HG02852 (cell line): ENCODE measurements around the gene CDC42BPA.

ENCODE experiments used
- ATAC-seq: cut with Tn5 transposase; IDR thresholded peaks from one replicate; pipeline ENCODE4 v1.9.1; 2021; ENCODE audit warnings: mild to moderate bottlenecking, moderate library complexity; ENCODE audit not compliant: unreplicated experiment

CDC42BPA gene

GRCh38 chr1:227215863-227216510 lies 102.3 kb downstream of the CDC42BPA start:
- no peak for ATAC-seq

GRCh38 chr1:227214207-227214606 lies 104.1 kb downstream of the CDC42BPA start:
- ATAC-seq: no peak

GRCh38 chr1:227213426-227213825 lies 104.9 kb downstream of the CDC42BPA start:
- ATAC-seq: no peak

- no peak for ATAC-seq
These were observed 106.1 kb downstream of the CDC42BPA start for GRCh38 chr1:227212164-227212563.

- ATAC-seq: no peak
These were observed 107.7 kb downstream of the CDC42BPA start for GRCh38 chr1:227210604-227211003.

GRCh38 chr1:227197064-227197463 lies 121.2 kb downstream of the CDC42BPA start:
- no peak for ATAC-seq

- ATAC-seq: peak; percentile 59
These were observed 126.1 kb downstream of the CDC42BPA start for GRCh38 chr1:227192163-227192562.

GRCh38 chr1:227191607-227192006 lies 126.7 kb downstream of the CDC42BPA start:
- ATAC-seq: no peak

GRCh38 chr1:227190321-227190720 lies 128.0 kb downstream of the CDC42BPA start:
- no peak for ATAC-seq

- ATAC-seq: no peak
These were observed 133.0 kb downstream of the CDC42BPA start for GRCh38 chr1:227185291-227185690.

GRCh38 chr1:227182012-227182411 lies 136.3 kb downstream of the CDC42BPA start:
- ATAC-seq: no peak

- ATAC-seq: no peak
These were observed 142.7 kb downstream of the CDC42BPA start for GRCh38 chr1:227175611-227176010.

- ATAC-seq: no peak
These were observed 144.1 kb downstream of the CDC42BPA start for GRCh38 chr1:227174164-227174563.

GRCh38 chr1:227170361-227171166 lies 147.7 kb downstream of the CDC42BPA start:
- ATAC-seq: no peak

GRCh38 chr1:227169343-227169742 lies 148.9 kb downstream of the CDC42BPA start:
- ATAC-seq: no peak

GRCh38 chr1:227167276-227168101 lies 150.8 kb downstream of the CDC42BPA start:
- no peak for ATAC-seq

- no peak for ATAC-seq
These were observed 151.7 kb downstream of the CDC42BPA start for GRCh38 chr1:227166559-227166958.

GRCh38 chr1:227161470-227161869 lies 156.8 kb downstream of the CDC42BPA start:
- ATAC-seq: no peak

GRCh38 chr1:227156520-227156919 lies 161.8 kb downstream of the CDC42BPA start:
- no peak for ATAC-seq

- ATAC-seq: no peak
These were observed 162.6 kb downstream of the CDC42BPA start for GRCh38 chr1:227155688-227156087.

GRCh38 chr1:227155004-227155403 lies 163.3 kb downstream of the CDC42BPA start:
- no peak for ATAC-seq
